Peyer's patch (tissue), 4 donors: ENCODE data around the gene SPATA13.

ENCODE experiments used
- CTCF ChIP-seq, 6 experiments: fragments of 450-650 bp in 4 of 6; fragments of 200-600 bp in 2 of 6; sonication (generic) in 1 of 6; IDR thresholded peaks; one replicate each; pipeline ENCODE4 v1.5.1; 2017 to 2019; ENCODE audit warnings: antibody characterized with exemption in 6 of 6, mild to moderate bottlenecking in 3 of 6, moderate library complexity in 1 of 6
- POLR2A ChIP-seq, 2 donors: fragments of 450-650 bp; IDR thresholded peaks; one replicate each; pipeline ENCODE4 v1.5.1; 2017; ENCODE audit warnings: antibody characterized with exemption in 2 of 2, mild to moderate bottlenecking in 2 of 2, moderate library complexity in 2 of 2

DNA sequence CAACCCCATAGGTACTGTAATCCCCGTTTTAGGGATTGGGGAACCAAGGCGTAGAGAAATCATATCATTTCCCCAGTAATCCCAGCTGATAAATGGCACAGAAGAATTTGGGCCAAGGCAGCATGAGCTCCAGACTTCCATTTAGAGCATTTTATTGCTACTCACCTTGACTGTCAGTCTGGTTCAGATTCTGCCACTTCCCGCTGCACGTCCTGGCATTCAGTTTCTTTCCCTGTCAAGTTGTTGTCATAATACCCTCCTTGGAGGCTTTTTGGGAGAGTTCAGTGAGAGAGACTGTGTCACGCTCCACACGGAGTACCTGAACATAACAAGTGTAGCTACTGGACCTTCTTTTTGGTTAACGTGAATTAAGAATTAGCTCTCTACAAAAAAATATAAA is 141.4 kb downstream of the SPATA13 start:
- TF ChIP-seq CTCF (IDR thresholded peaks at IDR 0.05) = no peak
- no peak for TF ChIP-seq POLR2A (IDR thresholded peaks at IDR 0.05)
